Endometrium (tissue), 2 donors: ENCODE data around the gene FLT1.

ENCODE experiments used
- FAIRE-seq: peaks from 2 replicates; lab custom pipeline; 2012; peaks lifted over from hg19 to GRCh38; lab: Jason Lieb, UNC
- donor health status: control.
- donor health status: control.

FLT1 gene

DNA sequence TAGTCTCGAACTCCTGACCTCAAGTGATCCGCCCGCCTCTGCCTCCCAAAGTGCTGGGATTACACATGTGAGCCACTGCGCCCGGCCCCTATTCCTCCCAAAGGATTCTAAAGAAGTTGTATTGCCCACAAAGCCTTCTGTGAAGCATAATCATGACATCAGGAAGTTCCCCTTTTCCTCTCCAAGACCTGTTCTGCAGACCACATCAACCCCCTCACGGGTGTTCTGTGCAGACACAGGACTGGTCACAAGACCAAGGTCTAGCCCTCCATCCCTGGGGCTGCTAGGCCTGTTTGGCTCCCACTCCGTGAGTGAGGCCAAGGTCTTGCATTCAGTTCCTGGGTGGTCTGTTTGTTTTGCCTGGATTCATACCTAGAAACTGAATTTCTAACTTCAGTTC lies 178.1 kb downstream of the FLT1 start:
- no peak for FAIRE-seq

DNA sequence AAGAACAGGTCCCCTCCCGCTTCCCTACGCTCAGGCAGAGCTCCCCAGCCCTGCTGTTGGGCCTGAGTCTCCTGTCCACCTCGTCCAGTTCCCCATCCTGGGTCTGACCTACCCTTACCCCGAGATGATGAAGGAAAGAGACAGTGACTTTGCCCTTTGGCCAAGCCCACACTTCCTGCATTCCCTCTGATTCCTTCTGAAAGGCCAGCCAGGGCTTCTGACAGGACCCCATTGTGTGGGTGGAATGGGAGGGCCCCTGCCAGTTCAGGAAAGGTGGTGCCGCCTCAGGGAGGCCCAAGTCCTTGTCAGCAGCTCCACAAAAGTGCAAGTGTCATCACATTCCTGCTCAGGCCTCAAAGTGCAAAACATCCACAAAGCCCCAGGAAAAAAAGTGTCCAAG lies 178.8 kb downstream of the FLT1 start:
- FAIRE-seq = no peak

DNA sequence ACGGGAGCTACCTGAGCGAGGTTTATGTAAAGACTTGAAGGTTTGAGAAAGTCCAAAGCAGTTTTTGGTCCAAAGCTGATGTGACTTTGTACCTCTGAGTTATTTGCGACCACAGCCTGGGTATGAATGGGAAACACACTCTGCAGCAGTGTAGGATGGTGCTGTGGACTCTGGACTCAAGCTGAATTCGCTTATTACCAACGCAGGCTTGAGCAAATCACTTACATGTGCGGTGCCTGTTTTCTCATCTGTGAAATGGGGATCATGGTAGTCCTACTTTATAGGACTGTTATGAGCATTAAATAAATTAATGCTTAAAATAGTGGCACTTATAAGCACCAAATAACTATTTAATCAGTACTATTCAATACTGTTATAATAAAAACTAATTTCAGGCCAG lies 180.0 kb downstream of the FLT1 start:
- no peak for FAIRE-seq

- no peak for FAIRE-seq
Measured at GRCh38 chr13:28313579-28313978, 181.3 kb downstream of the FLT1 start.

GRCh38 chr13:28306325-28306724 lies 188.6 kb downstream of the FLT1 start:
- no peak for FAIRE-seq

DNA sequence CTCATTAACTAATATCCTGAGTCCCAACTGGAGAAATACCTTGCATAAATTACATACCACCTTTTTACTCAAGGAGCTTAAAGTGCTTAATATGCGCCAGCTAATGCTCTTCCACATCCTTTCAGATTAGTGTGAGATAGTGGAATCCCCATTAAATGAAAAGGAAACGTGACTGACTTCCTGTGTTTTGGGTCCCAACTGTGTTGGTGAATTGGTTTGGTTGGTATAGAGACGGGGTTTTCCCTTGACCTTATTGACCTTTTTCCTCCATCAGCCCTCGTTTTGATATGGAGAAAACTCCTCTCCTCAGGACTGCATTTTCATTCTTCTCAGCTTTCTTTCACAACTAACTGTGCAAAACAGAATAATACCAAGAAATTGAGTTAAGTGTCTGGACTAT lies 193.1 kb downstream of the FLT1 start:
- FAIRE-seq = no peak

DNA sequence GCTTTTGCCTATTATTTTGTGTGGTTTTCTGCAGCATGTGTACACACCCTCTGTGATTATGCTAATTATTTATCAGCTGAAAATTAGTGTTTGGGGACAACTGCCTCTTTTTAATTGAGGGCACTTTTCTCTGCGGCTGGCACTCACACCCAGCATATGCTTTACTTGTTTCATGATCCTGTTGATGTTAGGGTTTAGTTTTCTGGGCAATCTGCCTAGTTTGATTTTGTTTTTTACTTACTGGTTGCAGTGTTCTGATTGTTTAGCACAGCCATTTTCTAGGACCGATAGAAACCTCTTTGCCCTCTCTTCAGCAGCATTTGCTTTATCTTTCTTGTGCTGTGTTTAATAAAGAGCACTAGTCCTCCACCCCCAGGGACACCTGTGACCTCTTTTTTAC lies 195.0 kb downstream of the FLT1 start:
- no peak for FAIRE-seq

- FAIRE-seq = no peak
Measured at GRCh38 chr13:28297341-28297740, 197.6 kb downstream of the FLT1 start.

- no peak for FAIRE-seq
Measured at GRCh38 chr13:28286263-28286662, 208.7 kb downstream of the FLT1 start.

DNA sequence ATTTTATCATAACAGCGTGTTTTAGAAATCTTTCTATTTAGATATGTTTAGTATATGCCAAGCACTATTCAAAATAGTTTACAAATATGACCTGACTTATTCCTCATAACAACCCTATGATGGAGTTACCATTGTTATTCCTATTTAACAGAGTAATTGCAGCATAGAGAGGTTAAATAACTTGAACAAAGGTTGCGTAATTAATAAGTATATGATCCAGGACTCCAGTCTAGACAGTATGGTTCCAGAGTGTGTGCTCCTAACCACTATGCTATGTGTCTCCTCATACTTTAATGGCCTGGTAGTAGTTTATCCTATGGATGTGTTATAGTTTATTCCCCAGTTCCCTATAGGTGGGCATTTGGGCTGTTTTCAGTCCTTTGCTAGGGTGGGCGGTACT lies 211.3 kb downstream of the FLT1 start:
- FAIRE-seq = no peak

DNA sequence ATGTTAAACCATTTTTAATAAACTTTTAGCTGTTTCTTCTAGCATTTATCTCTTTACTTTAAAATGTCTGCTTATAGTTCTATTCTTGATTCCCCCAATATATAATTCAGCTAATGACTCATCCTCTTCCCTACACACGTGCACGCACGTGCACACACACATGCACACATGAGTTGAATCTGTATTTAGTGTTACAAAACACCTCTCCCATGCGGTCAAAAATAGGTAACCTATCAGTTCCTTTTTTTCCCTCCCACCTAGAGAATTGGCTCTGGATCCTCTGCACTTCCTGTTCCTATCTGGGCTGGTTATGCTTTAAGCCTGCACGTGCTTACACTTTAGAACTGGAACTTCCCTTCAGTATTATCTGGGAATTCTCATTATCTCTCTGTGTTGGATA lies 212.5 kb downstream of the FLT1 start:
- no peak for FAIRE-seq

DNA sequence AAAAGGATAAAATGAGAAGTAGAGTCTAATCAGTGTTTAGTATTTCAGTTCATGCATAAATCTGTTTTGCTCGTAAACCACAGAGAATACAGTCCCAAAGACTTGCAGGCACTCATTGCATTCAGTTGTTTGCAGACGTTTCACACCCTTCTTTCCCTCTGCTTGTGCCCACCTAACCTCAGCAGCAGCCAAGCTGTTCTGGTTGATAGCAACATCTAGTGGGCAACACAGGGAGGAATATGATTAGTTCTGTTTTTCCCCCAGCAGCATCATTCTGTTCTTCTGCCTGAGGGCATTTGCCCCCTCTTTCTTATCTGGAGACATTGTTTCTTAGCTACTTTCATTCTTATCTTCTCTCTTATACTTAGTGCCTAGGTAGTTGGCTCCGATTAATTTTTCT lies 221.0 kb downstream of the FLT1 start:
- no peak for FAIRE-seq

GRCh38 chr13:28271056-28271840 lies 223.7 kb downstream of the FLT1 start:
- FAIRE-seq = no peak

- no peak for FAIRE-seq
Measured at GRCh38 chr13:28268800-28269223, 226.1 kb downstream of the FLT1 start.

DNA sequence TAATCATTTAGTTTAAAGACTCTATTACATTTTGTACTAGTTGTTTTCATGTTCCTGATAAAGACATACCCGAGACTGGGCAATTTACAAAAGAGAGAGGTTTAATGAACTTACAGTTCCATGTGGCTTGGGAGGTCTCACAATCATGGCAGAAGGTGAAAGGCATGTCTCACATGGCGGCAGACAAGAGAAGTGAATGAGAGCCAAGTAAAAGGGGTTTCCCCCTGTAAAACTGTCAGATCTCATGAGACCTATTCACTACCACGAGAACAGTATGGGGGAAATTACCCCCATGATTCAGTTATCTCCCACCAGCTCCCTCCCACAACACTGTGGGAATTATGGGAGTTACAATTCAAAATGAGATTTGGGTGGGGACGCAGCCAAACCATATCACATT lies 227.4 kb downstream of the FLT1 start:
- no peak for FAIRE-seq

DNA sequence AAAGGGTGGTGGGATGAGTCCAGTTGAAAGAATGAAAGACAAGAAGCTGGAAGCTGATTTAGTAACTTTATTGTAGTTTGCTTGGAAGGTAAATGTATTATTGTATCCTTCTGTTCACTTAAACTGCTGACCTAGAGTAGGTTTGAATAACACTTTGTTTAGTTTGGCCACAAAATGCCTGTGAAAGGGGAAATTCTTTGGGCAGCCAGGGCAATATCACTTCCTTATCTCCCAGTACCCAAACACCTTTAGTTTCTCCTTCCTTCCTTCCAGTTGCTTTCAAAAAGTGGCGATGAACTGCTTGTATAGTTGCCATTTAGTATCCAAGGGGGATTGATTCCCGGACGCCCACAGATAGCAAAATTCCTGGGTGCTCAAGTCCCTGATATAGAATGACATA lies 236.5 kb downstream of the FLT1 start:
- FAIRE-seq = no peak

GRCh38 chr13:28257305-28257704 lies 237.6 kb downstream of the FLT1 start:
- no peak for FAIRE-seq

DNA sequence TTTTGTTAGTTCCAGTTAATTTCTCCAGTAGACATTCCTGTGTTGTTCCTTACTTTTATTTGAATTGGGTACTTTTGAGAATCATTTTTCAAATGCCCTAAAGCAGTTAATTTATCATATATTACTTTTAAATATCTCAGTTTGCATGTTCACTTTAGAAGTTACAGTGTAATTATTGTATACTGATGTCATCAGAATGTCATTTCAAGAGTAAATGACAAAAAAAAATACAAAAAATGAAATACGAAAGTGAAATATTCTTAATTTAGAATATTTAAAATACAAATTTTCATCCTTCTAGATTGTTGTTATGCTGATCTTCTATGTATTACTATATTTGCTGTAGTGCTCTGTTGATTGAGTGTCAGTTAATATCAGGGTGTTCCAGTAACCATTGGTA lies 242.4 kb downstream of the FLT1 start:
- FAIRE-seq = peak; percentile 21

- no peak for FAIRE-seq
Measured at GRCh38 chr13:28251466-28251865, 243.5 kb downstream of the FLT1 start.

GRCh38 chr13:28250542-28250941 lies 244.4 kb downstream of the FLT1 start:
- FAIRE-seq = no peak
